Progenitor cell of endocrine pancreas (in vitro differentiated cells): Measurements from ENCODE around the gene SLC35G2. TPM values are rescaled to one million over a fixed set of nuclear protein-coding genes. Genes with fewer than 3 reads are reported as not detected.
"Not testable (repeated sequence)": the region's sequence is repeated elsewhere in the genome, so short reads cannot be mapped to it uniquely, and the experiment has no call there.

Experiments used
- DNase-seq: peaks from one replicate; pipeline ENCODE4 v3.0.0; 2021; ENCODE audit warnings: low spot score; ENCODE audit not compliant: unreplicated experiment
- H3K27ac Mint-ChIP-seq: 2 replicates; pipeline ENCODE4 v1.8.0; 2021; ENCODE audit warnings: mild to moderate bottlenecking, moderate library complexity, mixed read lengths
- H3K27me3 Mint-ChIP-seq: 2 replicates; pipeline ENCODE4 v1.8.0; 2021; ENCODE audit warnings: mixed read lengths
- H3K36me3 Mint-ChIP-seq: 2 replicates; pipeline ENCODE4 v1.8.0; 2022; ENCODE audit warnings: mixed read lengths; ENCODE audit not compliant: insufficient read depth
- H3K4me1 Mint-ChIP-seq: 2 replicates; pipeline ENCODE4 v1.8.0; 2021; ENCODE audit warnings: low read depth, mixed read lengths
- H3K4me3 Mint-ChIP-seq: 2 replicates; pipeline ENCODE4 v1.8.0; 2021; ENCODE audit warnings: low read depth, mild to moderate bottlenecking, moderate library complexity, mixed read lengths
- H3K9me3 Mint-ChIP-seq: 2 replicates; pipeline ENCODE4 v1.8.0; 2021; ENCODE audit warnings: low read depth, mixed read lengths
- CTCF ChIP-seq: fragments of 200-600 bp; sonication (generic); IDR thresholded peaks from one replicate; pipeline ENCODE4 v1.5.0; 2021; ENCODE audit warnings: antibody characterized with exemption, mild to moderate bottlenecking; ENCODE audit not compliant: unreplicated experiment
- total RNA-seq: library from RNA; stranded (reverse); gene quantifications from 2 replicates; pipeline ENCODE4 v1.2.1, GENCODE V29; 2021

SLC35G2 gene
- total RNA-seq, 1 donor from 2014 or later: 2.3 TPM

GRCh38 chr3:136899622-136900158, 80.8 kb downstream of the SLC35G2 start:
- peaks cover 17% of the 10 kb centered on the region for H3K4me1 Mint-ChIP-seq
- DNase-seq: no peak
- no peak overlapping the region for H3K27ac Mint-ChIP-seq
- H3K36me3 Mint-ChIP-seq: peaks cover 24% of the 10 kb centered on the region
- no peak overlapping the region for H3K4me3 Mint-ChIP-seq
- no peak for TF ChIP-seq CTCF
- H3K9me3 Mint-ChIP-seq: peaks cover 30% of the 10 kb centered on the region
- H3K27me3 Mint-ChIP-seq: no peaks in the 10 kb centered on the region

- not testable (repeated sequence) for H3K4me3 Mint-ChIP-seq, DNase-seq, H3K27ac Mint-ChIP-seq, H3K27me3 Mint-ChIP-seq
- Mint-ChIP-seq H3K4me1 (peaks cover 17% of the 10 kb centered on the region), H3K9me3 (peaks cover 31% of the 10 kb centered on the region), H3K36me3 (peaks cover 26% of the 10 kb centered on the region)
Measured at GRCh38 chr3:136900694-136901093, 81.8 kb downstream of the SLC35G2 start.

- Mint-ChIP-seq H3K36me3 (peaks cover 29% of the 10 kb centered on the region), H3K4me3 (no peak overlapping the region), H3K27ac (no peak overlapping the region), H3K27me3 (no peaks in the 10 kb centered on the region), H3K9me3 (peaks cover 34% of the 10 kb centered on the region), H3K4me1 (peaks cover 19% of the 10 kb centered on the region)
- TF ChIP-seq CTCF: no peak
- DNase-seq: no peak
Measured at GRCh38 chr3:136901391-136901790, 82.5 kb downstream of the SLC35G2 start.

GRCh38 chr3:136902530-136902929, 83.6 kb downstream of the SLC35G2 start:
- not testable (repeated sequence) for H3K4me3 Mint-ChIP-seq, DNase-seq, H3K27me3 Mint-ChIP-seq, H3K27ac Mint-ChIP-seq
- H3K36me3 Mint-ChIP-seq: peaks cover 29% of the 10 kb centered on the region
- peaks cover 22% of the 10 kb centered on the region for H3K4me1 Mint-ChIP-seq
- H3K9me3 Mint-ChIP-seq: peaks cover 34% of the 10 kb centered on the region

- DNase-seq: no peak
- Mint-ChIP-seq H3K36me3 (peaks cover 29% of the 10 kb centered on the region), H3K27me3 (no peaks in the 10 kb centered on the region), H3K9me3 (peaks cover 34% of the 10 kb centered on the region), H3K4me3 (no peak overlapping the region), H3K27ac (no peak overlapping the region), H3K4me1 (peaks cover 24% of the 10 kb centered on the region)
- no peak for TF ChIP-seq CTCF
Measured at GRCh38 chr3:136903899-136904298, 85.0 kb downstream of the SLC35G2 start.

- H3K36me3 Mint-ChIP-seq: peaks cover 27% of the 10 kb centered on the region
- no peak overlapping the region for H3K27ac Mint-ChIP-seq
- peaks cover 23% of the 10 kb centered on the region for H3K4me1 Mint-ChIP-seq
- peaks cover 34% of the 10 kb centered on the region for H3K9me3 Mint-ChIP-seq
- DNase-seq: no peak
- H3K27me3 Mint-ChIP-seq: no peaks in the 10 kb centered on the region
- H3K4me3 Mint-ChIP-seq: no peak overlapping the region
- TF ChIP-seq CTCF: no peak
Measured at GRCh38 chr3:136904746-136905145, 85.8 kb downstream of the SLC35G2 start.

Other genes starting within 250 kb of the SLC35G2 start
- gene STAG1, start 66.7 kb upstream of the SLC35G2 start, total RNA-seq: 39.7 and 46.4 TPM in 2 replicates
- 23.8 and 26.2 TPM in 2 replicates for gene NCK1, start 43.1 kb downstream of the SLC35G2 start, total RNA-seq
- gene IL20RB, start 138.9 kb downstream of the SLC35G2 start, total RNA-seq: 0.62 and 1.7 TPM in 2 replicates